Measurements from ENCODE around the gene TRPM1. TPM values are rescaled to one million over a fixed set of nuclear protein-coding genes. Genes with fewer than 3 reads are reported as not detected.
A peak's percentile ranks its signal among the peaks of the same experiment; 100 is the strongest.

The TRPM1 gene
- total and polyA plus RNA-seq, 4 donors = 0.05 to 0.72 (median 0.10) TPM; not detected in 1

Small RNAs within 50 kb of the gene (small RNA-seq; reads per million reads assigned to genes)
- 1.6 reads per million, percentile 87 among the genes with 10 or more reads in this experiment for gene MIR211 (ENCODE audit: low replicate concordance)
- not detected for gene RNU6-466P (ENCODE audit: low replicate concordance)

Other genes starting within 250 kb of the TRPM1 start
- 10 to 100 TPM; 33.2 to 36.4 TPM for gene FAN1, start 197.8 kb downstream of the TRPM1 start, total RNA-seq
- gene FAN1, start 197.8 kb downstream of the TRPM1 start, polyA plus RNA-seq (ENCODE audit: insufficient read length in 2 of 2) = 10 to 100 TPM; 36.1 to 37.1 TPM
- 10 to 100 TPM; 28.6 to 40.7 TPM for gene MTMR10, start 110.1 kb downstream of the TRPM1 start, total RNA-seq
- 10 to 100 TPM; 29.6 to 43.4 TPM for gene MTMR10, start 110.1 kb downstream of the TRPM1 start, polyA plus RNA-seq (ENCODE audit: insufficient read length in 2 of 2)
- gene KLF13, start 225.1 kb upstream of the TRPM1 start, total RNA-seq = 10 to 100 TPM; 42.3 to 84.5 TPM
- gene KLF13, start 225.1 kb upstream of the TRPM1 start, polyA plus RNA-seq (ENCODE audit: insufficient read length in 2 of 2) = 10 to 100 TPM; 67.9 to 68.5 TPM